IMR-90 (cell line): ENCODE measurements around the gene SLC13A1. TPM values are rescaled to one million over a fixed set of nuclear protein-coding genes. Genes with fewer than 3 reads are reported as not detected.

Experiments used
- ATAC-seq: fragments of 200-7000 bp; cut with Tn5 transposase; 2 replicates; pipeline ENCODE4 v1.9.1; 2020; ENCODE audit warnings: low read depth, mild to moderate bottlenecking, moderate library complexity
- BruUV-seq: library from RNA; stranded (reverse); fragments of 400-500 nt; replicated peaks from 2 replicates; lab custom pipeline; 2021; lab: Mats Ljungman, UMichigan
- CTCF ChIA-PET: fragments of 300-600 bp; formaldehyde crosslinking; extraction: SDS; loops from one replicate; lab custom pipeline; 2021; ENCODE audit warnings: antibody characterized with exemption; lab: Yijun Ruan, JAX
- POLR2A ChIA-PET: fragments of 300-600 bp; sonication (Branson Sonifier 250); formaldehyde crosslinking; loops from one replicate; lab custom pipeline; 2022; ENCODE audit warnings: antibody characterized with exemption; ENCODE audit not compliant: unreplicated experiment; lab: Charles Lee
- DNase-seq: peaks from one replicate; pipeline ENCODE4 v3.0.0; 2013
- H2AFZ ChIP-seq: replicated peaks from 2 replicates; pipeline ENCODE3; 2013; ENCODE audit warnings: low read length, mild to moderate bottlenecking; ENCODE audit not compliant: poor library complexity
- H2AK5ac ChIP-seq: 2 replicates; pipeline ENCODE4 v1.6.1; 2013; ENCODE audit warnings: low read depth, low read length, inconsistent platforms
- H2AK9ac ChIP-seq: replicated peaks from 2 replicates; pipeline ENCODE3; 2013; ENCODE audit warnings: mild to moderate bottlenecking, low read depth, low read length, moderate library complexity; ENCODE audit not compliant: poor library complexity
- H2BK120ac ChIP-seq: 2 replicates; pipeline ENCODE4 v1.6.1; 2013; ENCODE audit warnings: low read depth, low read length, inconsistent platforms
- H2BK15ac ChIP-seq: 3 replicates; pipeline ENCODE4 v1.6.1; 2013; ENCODE audit warnings: low read depth, low read length, inconsistent platforms
- H2BK20ac ChIP-seq: 2 replicates; pipeline ENCODE4 v1.6.1; 2013; ENCODE audit warnings: low read depth, mild to moderate bottlenecking, inconsistent platforms, low read length, moderate library complexity
- H2BK5ac ChIP-seq: 2 replicates; pipeline ENCODE4 v1.6.1; 2013; ENCODE audit warnings: mild to moderate bottlenecking, low read depth, low read length, inconsistent platforms; ENCODE audit not compliant: poor library complexity, severe bottlenecking
- H3K14ac ChIP-seq: replicated peaks from 2 replicates; pipeline ENCODE4 v1.6.1; 2013; ENCODE audit warnings: low read depth, low read length, inconsistent platforms
- H3K18ac ChIP-seq: 2 replicates; pipeline ENCODE4 v1.6.1; 2013; ENCODE audit warnings: low read depth, low read length, control low read depth
- H3K23ac ChIP-seq: 2 replicates; pipeline ENCODE4 v1.6.1; 2013; ENCODE audit warnings: low read depth, low read length, inconsistent platforms
- H3K27ac ChIP-seq: 2 replicates; pipeline ENCODE4 v1.5.1; 2013; ENCODE audit warnings: mild to moderate bottlenecking, control low read depth, low read length; ENCODE audit not compliant: insufficient read depth
- H3K27me3 ChIP-seq: 2 replicates; pipeline ENCODE4 v1.6.1; 2013; ENCODE audit warnings: low read length; ENCODE audit not compliant: control insufficient read depth, insufficient read depth
- H3K36me3 ChIP-seq: 2 replicates; pipeline ENCODE4 v1.6.1; 2013; ENCODE audit warnings: low read length, mixed read lengths; ENCODE audit not compliant: control insufficient read depth, insufficient read depth
- H3K4ac ChIP-seq: 2 replicates; pipeline ENCODE4 v1.6.1; 2013; ENCODE audit warnings: low read depth, low read length, inconsistent platforms
- H3K4me1 ChIP-seq: 2 replicates; pipeline ENCODE4 v1.6.1; 2013; ENCODE audit warnings: low read length, mixed read lengths; ENCODE audit not compliant: control insufficient read depth, insufficient read depth
- H3K4me2 ChIP-seq: 2 replicates; pipeline ENCODE4 v1.6.1; 2013; ENCODE audit warnings: low read depth, mild to moderate bottlenecking, control low read depth, low read length, moderate library complexity
- H3K4me3 ChIP-seq: 2 replicates; pipeline ENCODE4 v1.5.1; 2013; ENCODE audit warnings: low read depth, mild to moderate bottlenecking, control low read depth, low read length, moderate library complexity; ENCODE audit not compliant: insufficient read depth
- H3K56ac ChIP-seq: 2 replicates; pipeline ENCODE4 v1.6.1; 2013; ENCODE audit warnings: low read length, inconsistent platforms; ENCODE audit not compliant: insufficient read depth; ENCODE audit errors: extremely low read depth
- H3K79me1 ChIP-seq, 2 experiments: 2 replicates each; pipeline ENCODE4 v1.6.1; 2013; ENCODE audit warnings: low read length in 2 of 2, inconsistent platforms in 1 of 2, low read depth in 1 of 2
- H3K9ac ChIP-seq: 2 replicates; pipeline ENCODE4 v1.6.1; 2013; ENCODE audit warnings: low read depth, low read length, control low read depth
- H3K9me1 ChIP-seq: 2 replicates; pipeline ENCODE4 v1.6.1; 2013; ENCODE audit warnings: low read length, inconsistent platforms; ENCODE audit not compliant: insufficient read depth
- H3K9me3 ChIP-seq: 2 replicates; pipeline ENCODE4 v1.6.1; 2013; ENCODE audit warnings: low read length; ENCODE audit not compliant: control insufficient read depth, insufficient read depth
- H4K20me1 ChIP-seq: 2 replicates; pipeline ENCODE4 v1.6.1; 2013; ENCODE audit warnings: low read length, inconsistent platforms; ENCODE audit not compliant: insufficient read depth
- H4K5ac ChIP-seq: 2 replicates; pipeline ENCODE4 v1.6.1; 2013; ENCODE audit warnings: mild to moderate bottlenecking, low read depth, low read length, control low read depth
- H4K8ac ChIP-seq, 2 experiments: 2 replicates each; pipeline ENCODE4 v1.6.1; 2013; ENCODE audit warnings: low read depth in 2 of 2, low read length in 2 of 2, control low read depth in 1 of 2, inconsistent platforms in 1 of 2
- H4K91ac ChIP-seq: 2 replicates; pipeline ENCODE4 v1.6.1; 2013; ENCODE audit warnings: low read depth, low read length, inconsistent platforms; ENCODE audit not compliant: insufficient read depth
- RCOR1 ChIP-seq: IDR thresholded peaks from 2 replicates; pipeline ENCODE4 v1.6.1; 2012; ENCODE audit warnings: mild to moderate bottlenecking, low read length, improper control_type of control experiment; ENCODE audit not compliant: insufficient replicate concordance
- WGBS, 2 experiments: methylation state at CpG; one replicate each; pipeline versions ENCODE4 v1.1.5 to v1.1.7; 2013; ENCODE audit warnings: missing lambda C conversion rate in 2 of 2; ENCODE audit not compliant: insufficient read length in 1 of 2; ENCODE audit errors: extremely low coverage in 2 of 2; 5-methylcytosine and 5-hydroxymethylcytosine counted together
- dilution Hi-C: fragments of 300-500 bp; cut with HindIII; formaldehyde crosslinking; loops from one replicate; pipeline ENCODE4 v1.14.3; 2018; ENCODE audit warnings: low sequenced_read_pairs; ENCODE audit not compliant: unreplicated experiment
- in situ Hi-C: fragments of 300-500 bp; cut with MboI; formaldehyde crosslinking; loops from 3 replicates; pipeline ENCODE4 v1.14.3; 2019; ENCODE audit warnings: low sequenced_read_pairs, inconsistent platforms, mixed read lengths
- intact Hi-C: fragments of 100-400 bp; cut with micrococcal nuclease; formaldehyde crosslinking; loops from 2 replicates; pipeline ENCODE4 v1.10.0; 2022
- polyA plus RNA-seq, 3 experiments: library from polyadenylated mRNA; depleted of rRNA; stranded (reverse); fragments of >200 nt; gene quantifications; 2 replicates each; pipeline ENCODE4 v1.2.3, GENCODE V29; 2012; ENCODE audit warnings: low replicate concordance in 1 of 3
- total RNA-seq: library from RNA; depleted of rRNA; stranded (reverse); fragments of >200 nt; gene quantifications from 2 replicates; pipeline ENCODE4 v1.2.3, GENCODE V29; 2012

The SLC13A1 gene
- total and polyA plus RNA-seq, 2 of the 4 experiments (the other 2 are of a cell fraction): not detected

GRCh38 chr7:123185756-123186155 lies 14.0 kb downstream of the SLC13A1 start:
- no peaks in the 10 kb centered on the region for H4K20me1 ChIP-seq
- H3K27me3 ChIP-seq: no peaks in the 10 kb centered on the region
- no peak overlapping the region for H2AFZ ChIP-seq
- dilution Hi-C loops: no loop called here
- ATAC-seq: no peak
- H3K79me1 ChIP-seq: no peaks in the 10 kb centered on the region
- no peak overlapping the region for H3K23ac ChIP-seq
- no peak overlapping the region for H3K27ac ChIP-seq
- H3K4me1 ChIP-seq: no peaks in the 10 kb centered on the region
- H4K91ac ChIP-seq: no peak overlapping the region
- H3K4ac ChIP-seq: no peak overlapping the region
- intact Hi-C loops: no loop called here
- H3K9ac ChIP-seq: no peak overlapping the region
- no peak overlapping the region for H4K5ac ChIP-seq
- H3K36me3 ChIP-seq: no peaks in the 10 kb centered on the region
- H2BK15ac ChIP-seq: no peak overlapping the region
- ChIA-PET CTCF (no interaction called here), POLR2A (no interaction called here)
- WGBS, 2 experiments: no CpG with 5 or more reads among the region's 3 CpGs
- H2AK5ac ChIP-seq: no peak overlapping the region
- no peak overlapping the region for H2AK9ac ChIP-seq
- no peak overlapping the region for H3K14ac ChIP-seq
- H3K4me3 ChIP-seq: no peak overlapping the region
- no peak overlapping the region for H2BK120ac ChIP-seq
- in situ Hi-C loops: no loop called here
- no peak overlapping the region for H3K56ac ChIP-seq
- H3K4me2 ChIP-seq: no peak overlapping the region
- no peak overlapping the region for H3K18ac ChIP-seq
- H3K9me1 ChIP-seq: no peaks in the 10 kb centered on the region
- no peak overlapping the region for H2BK5ac ChIP-seq
- no peak overlapping the region for H4K8ac ChIP-seq
- no peak overlapping the region for H2BK20ac ChIP-seq
- H3K9me3 ChIP-seq: no peaks in the 10 kb centered on the region
- no peak for DNase-seq
- BruUV-seq: no TSS peak
- no peak for TF ChIP-seq RCOR1
